Stimulated activated CD8-positive, alpha-beta memory T cell treated with anti-CD3 and anti-CD28 coated beads, Interleukin-15, amount 100 ng/mL, for 4 hours (primary cell): ENCODE results near the gene ASPA.
"Not testable (repeated sequence)": the region's sequence is repeated elsewhere in the genome, so short reads cannot be mapped to it uniquely, and the experiment has no call there.

Experiments used
- DNase-seq, 2 donors: peaks; one replicate each; pipeline ENCODE4 v3.0.0-alpha.2; 2020; ENCODE audit warnings: low read depth in 2 of 2

ASPA gene

DNA sequence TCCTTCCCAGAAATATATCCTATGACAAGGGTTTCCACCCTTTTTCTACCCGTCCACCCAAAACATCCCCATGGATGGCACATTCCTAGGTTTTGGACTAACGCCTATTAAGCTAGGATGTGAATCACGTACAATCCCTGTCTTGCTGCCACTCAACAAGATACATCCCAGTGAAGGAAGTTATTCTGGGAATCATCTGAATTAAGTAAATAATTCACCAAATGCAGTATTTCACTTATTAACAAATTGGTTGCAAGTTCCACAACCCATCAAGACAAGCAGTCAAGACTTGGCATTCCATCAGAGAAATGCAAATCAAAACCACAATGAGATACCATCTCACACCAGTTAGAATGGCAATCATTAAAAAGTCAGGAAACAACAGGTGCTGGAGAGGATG is 32.1 kb downstream of the ASPA start:
- no peak for DNase-seq

DNA sequence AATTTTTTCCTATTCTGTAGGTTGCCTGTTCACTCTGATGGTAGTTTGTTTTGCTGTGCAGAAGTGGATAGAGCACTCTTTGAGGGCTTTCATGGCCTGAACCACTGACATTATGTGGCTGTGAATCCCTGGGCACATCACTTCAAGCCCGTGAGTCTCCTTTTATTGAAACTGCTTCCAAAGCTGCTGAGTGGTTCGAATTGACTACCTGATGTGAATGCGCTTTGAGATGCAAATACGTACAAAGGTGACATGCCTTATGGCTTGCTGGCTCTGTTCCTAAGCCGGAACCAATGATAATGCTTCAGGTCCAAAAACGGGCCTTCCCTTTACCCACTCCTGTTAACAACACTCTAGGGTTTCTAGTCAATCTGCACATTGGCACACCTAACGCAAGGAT is 34.3 kb downstream of the ASPA start:
- no peak for DNase-seq

DNA sequence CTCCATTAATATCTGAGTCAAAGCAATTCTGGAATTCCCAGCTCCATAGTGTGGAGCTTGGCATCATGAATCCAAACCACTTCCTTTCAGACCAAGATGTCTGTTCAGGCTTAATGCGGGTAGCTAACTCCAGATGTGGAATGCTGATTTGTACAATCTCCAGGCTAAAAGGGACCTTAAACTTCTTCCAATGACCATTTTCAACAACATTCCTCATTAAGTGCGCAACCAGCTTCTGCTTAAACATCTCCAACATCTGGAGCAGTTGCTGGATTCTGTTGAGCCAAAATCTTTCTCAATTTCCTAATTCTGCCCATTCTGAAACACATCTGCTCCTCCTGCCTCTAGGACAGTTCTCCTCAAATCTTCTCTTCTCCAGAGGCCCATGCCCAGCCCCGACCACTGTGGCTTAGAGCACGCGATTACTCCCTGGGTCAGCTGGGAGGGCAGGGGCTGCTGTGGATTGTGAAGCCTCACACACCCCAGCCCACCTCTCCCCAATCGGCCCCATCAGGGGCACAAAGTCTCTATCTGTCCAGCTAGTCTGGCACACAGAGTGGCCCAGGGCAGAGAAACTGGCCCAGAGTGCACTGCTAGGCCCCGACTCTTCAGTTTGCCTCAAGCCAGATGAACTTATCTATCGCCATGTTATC is 36.2 kb downstream of the ASPA start:
- no peak for DNase-seq

DNA sequence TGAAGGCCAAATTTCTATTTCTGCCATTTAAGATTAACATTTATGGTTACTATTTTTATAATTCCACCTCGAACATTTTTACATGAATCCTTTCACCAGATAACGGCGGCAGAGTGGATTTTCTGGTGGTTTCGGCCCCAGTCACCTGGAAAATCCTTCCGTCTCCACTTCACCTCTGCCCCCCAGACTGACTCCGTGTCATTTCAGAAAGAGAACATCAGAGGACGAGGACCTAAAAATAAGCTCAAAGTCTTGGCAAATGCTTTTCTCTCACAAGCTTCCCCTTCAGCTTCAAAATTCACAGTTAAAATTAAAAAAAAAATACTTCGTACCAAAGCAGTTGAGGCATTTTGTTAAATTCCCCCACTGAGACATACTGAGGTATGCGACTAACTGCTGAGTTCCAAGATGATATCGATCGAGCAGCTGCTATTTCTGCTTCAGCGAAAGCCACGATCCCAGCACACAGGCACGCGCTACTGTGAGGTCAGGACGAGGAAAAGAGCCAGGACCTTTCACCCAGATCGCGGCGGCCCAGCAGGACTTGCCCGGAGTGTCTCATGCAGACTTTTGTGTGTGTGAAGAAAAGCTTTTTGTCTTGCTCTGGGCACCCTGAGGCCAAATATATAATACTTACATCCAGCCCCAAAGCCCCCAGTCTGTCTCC is 36.8 kb downstream of the ASPA start:
- DNase-seq, result no peak

DNA sequence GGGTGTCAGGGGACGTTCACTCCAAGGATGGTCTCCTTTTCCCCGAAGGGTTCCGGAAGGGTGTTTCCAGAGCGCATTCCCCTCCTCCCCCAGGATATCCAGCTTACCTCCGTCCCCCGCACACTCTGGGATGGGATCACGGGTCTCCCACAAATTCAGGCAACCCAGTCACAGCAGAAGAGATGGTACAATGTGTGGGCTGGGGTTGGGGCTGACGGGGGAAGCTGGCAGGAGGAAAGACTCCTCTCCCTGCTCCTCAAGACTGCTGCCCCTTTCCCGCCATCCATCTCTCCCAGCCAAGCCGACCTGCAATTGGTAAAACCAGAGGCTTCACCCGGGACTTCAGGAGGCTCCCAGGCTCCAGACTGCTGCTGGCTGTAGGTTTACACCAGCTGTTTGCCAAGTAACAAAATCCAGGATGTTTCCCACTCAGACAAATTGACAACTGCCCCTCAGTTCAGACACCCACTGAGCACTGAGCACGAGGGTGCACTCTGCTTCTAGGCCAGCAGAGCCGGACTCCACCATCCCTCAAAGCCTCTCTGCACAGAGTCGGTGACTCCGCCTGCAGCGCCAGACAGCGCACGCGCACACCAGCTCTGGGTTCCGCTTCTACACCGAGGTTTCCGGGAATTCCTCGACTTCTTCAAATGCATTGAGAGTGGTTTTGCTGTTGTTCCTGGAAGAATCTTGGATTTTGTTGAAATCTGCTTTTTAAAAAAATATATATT is 37.7 kb downstream of the ASPA start:
- no peak for DNase-seq

DNA sequence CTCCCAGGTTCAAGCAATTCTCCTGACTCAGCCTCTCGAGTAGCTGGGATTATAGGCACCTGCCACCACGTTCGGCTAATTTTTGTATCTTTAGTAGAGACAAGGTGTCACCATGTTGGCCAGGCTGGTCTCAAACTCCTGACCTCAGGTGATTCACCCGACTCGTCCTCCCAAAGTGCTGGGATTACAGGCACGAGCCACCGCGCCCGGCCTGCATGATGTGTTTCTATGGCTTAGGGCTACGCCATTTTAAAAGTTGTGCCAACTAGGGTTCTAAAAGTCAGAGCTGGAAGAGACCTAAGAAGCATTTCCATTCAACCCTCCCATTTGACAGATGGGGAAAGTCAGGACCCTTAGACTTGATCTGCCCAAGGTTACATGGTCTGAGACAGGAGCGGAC is 38.4 kb downstream of the ASPA start:
- DNase-seq, result not testable (repeated sequence)

- DNase-seq, result no peak
Measured at GRCh38 chr17:3514873-3515272, 39.1 kb downstream of the ASPA start.

GRCh38 chr17:3519472-3519871 is 43.7 kb downstream of the ASPA start:
- DNase-seq, result not testable (repeated sequence)

- DNase-seq, result no peak
Measured at GRCh38 chr17:3524024-3524423, 48.2 kb downstream of the ASPA start.

- DNase-seq, result no peak
Measured at GRCh38 chr17:3526491-3526890, 50.7 kb downstream of the ASPA start.

- no peak for DNase-seq
Measured at GRCh38 chr17:3526971-3527370, 51.2 kb downstream of the ASPA start.

- no peak for DNase-seq
Measured at GRCh38 chr17:3527468-3527867, 51.7 kb downstream of the ASPA start.

- no peak for DNase-seq
Measured at GRCh38 chr17:3527896-3528295, 52.1 kb downstream of the ASPA start.

DNA sequence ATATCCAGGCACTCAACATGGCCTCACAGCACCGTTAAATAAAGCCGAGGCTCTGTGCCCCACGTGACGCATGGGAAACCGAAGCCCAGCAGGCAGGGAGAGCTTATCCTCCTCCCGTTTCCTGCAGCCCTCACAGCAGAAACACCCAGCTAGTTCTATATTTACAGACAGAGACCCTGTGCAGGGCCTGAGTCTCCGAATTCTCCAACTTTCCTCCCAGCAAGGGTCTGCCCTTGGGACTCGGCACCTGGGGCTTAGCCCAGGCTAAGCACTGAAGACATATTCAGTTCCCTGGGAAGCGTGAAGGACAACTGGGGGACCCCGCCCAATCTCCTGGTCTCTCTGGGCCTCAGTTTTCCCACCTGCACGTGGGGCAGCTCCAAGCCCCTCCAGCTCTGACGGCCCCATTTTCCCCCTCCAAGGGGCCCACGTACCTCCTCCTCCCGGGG is 52.6 kb downstream of the ASPA start:
- no peak for DNase-seq

GRCh38 chr17:3528880-3529511 is 53.2 kb downstream of the ASPA start:
- DNase-seq, result no peak

GRCh38 chr17:3529817-3530741 is 54.3 kb downstream of the ASPA start:
- no peak for DNase-seq

DNA sequence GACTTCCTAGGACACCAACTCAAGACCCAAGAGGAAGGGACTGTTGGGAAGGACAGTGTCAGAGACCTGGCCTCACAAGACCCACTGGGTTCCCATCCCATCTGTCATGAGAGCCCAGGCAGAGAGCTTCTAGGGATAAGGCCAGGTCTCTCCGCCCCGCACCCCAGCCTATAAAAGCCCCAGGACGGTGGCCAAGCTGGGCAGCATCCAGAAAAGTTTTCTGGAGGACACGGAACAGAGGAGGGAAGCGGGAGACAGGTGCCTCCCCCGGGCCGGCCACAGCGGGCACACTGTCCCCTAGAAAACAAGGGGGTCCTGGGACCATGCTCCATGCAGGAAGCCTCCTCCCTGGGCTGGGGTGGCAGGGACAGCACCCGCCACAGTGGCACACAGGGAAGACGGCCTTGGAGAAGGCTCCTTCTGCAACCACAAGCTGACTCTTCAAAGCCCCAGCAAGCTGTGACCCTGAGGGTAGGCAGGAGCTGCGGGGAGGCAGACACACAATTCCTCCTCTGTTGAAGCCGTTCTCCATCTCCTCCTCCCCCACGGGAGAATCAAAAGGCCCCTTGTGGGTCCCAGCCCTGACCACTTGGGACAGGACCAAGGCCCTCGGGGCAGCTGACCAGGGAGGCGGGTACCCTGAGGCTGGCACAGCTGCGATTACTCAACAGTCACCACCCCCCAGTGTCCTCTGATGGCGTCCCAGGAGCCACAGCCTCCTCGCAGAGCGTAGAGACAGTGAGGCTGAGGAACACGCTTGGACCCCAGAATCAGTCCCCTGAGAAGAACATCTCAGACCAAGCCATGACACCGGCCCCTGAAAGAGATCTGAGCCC is 55.7 kb downstream of the ASPA start:
- no peak for DNase-seq

- DNase-seq, result no peak
Measured at GRCh38 chr17:3532106-3532858, 56.5 kb downstream of the ASPA start.

GRCh38 chr17:3532859-3533142 is 57.0 kb downstream of the ASPA start:
- DNase-seq, result no peak

DNA sequence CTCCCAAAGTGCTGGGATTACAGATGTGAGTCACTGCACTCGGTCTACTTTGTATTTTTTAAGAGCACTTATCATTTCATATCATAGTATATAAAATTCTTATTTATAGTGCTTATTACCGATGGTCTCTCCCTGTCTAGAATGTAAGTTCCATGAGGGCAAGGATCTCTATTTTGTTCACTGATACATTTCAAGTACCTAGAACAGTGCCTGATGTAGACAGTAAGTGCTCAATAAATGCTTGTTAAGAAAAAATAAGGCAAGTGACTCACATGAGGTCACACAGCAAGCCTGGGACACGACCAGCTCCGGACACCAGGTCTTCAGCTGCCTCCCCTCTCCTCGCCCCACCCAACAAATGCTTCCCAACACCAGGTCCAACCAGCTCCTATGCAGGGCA is 58.0 kb downstream of the ASPA start:
- DNase-seq, result no peak
